Hepatocyte (in vitro differentiated cells): ENCODE data around the gene ANKRD40.

Experiments used
- CTCF ChIP-seq: fragments of 200-600 bp; sonication (generic); IDR thresholded peaks from 2 replicates; pipeline ENCODE4 v1.5.1; 2016; ENCODE audit warnings: antibody characterized with exemption, mild to moderate bottlenecking; ENCODE audit not compliant: poor library complexity
- EZH2 ChIP-seq: fragments of 200-600 bp; sonication (generic); IDR thresholded peaks from 2 replicates; pipeline ENCODE4 v1.6.1; 2016; ENCODE audit warnings: antibody characterized with exemption, mild to moderate bottlenecking, borderline replicate concordance

GRCh38 chr17:50710650-50711049 is 2.9 kb upstream of the ANKRD40 start:
- no peak for TF ChIP-seq CTCF
- TF ChIP-seq EZH2, result no peak
